ENCODE data around the gene CHRM4. TPM values are rescaled to one million over a fixed set of nuclear protein-coding genes. Genes with fewer than 3 reads are reported as not detected.

CHRM4 gene
- total and polyA plus RNA-seq, 2 experiments from 2014 or later = 0.30 TPM; not detected in 1

DNA sequence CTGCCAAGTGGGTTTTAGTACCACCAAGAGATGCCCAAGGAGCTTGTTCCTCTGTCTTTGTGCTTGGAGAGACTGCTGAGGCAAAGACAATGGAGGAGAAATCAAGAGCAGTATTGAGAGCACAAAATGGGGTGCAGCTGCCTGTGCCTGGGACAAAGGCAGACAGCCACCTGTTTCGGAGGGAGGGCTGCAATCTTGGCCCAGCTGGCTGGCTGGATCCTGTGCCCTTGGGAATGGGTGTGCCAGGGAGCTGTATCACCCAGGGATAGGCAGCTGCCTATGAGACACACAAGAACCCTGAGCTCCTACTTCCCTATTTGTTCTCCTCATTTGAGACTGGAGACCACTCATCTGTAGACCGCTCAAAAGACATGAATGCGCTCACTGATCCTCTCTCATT is 23.3 kb upstream of the CHRM4 start:
- no peaks in the 10 kb centered on the region for H3K9me2 ChIP-seq (replicated peaks; ENCODE audit: insufficient read depth)
- DNase-seq (ENCODE audit: low spot score) = no peak
- no peaks in the 10 kb centered on the region for H3K36me3 ChIP-seq (replicated peaks; ENCODE audit: insufficient read depth, low read depth)
- H3K4me2 ChIP-seq = no peak overlapping the region
- TF ChIP-seq, protein P1, sequence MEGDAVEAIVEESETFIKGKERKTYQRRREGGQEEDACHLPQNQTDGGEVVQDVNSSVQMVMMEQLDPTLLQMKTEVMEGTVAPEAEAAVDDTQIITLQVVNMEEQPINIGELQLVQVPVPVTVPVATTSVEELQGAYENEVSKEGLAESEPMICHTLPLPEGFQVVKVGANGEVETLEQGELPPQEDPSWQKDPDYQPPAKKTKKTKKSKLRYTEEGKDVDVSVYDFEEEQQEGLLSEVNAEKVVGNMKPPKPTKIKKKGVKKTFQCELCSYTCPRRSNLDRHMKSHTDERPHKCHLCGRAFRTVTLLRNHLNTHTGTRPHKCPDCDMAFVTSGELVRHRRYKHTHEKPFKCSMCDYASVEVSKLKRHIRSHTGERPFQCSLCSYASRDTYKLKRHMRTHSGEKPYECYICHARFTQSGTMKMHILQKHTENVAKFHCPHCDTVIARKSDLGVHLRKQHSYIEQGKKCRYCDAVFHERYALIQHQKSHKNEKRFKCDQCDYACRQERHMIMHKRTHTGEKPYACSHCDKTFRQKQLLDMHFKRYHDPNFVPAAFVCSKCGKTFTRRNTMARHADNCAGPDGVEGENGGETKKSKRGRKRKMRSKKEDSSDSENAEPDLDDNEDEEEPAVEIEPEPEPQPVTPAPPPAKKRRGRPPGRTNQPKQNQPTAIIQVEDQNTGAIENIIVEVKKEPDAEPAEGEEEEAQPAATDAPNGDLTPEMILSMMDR (IDR thresholded peaks at IDR 0.05; ENCODE audit: poor library complexity) = no peak
- no peak for TF ChIP-seq EZH2 (IDR thresholded peaks at IDR 0.05; ENCODE audit: borderline replicate concordance)
- TF ChIP-seq EZH2phosphoT487 (IDR thresholded peaks at IDR 0.05; ENCODE audit: low read depth, severe bottlenecking, unreplicated experiment) = no peak
- H3K79me2 ChIP-seq = no peaks in the 10 kb centered on the region
- H4K20me1 ChIP-seq (ENCODE audit: insufficient read depth, poor library complexity, severe bottlenecking) = no peaks in the 10 kb centered on the region
- no peaks in the 10 kb centered on the region for H3K27me3 ChIP-seq
- no peak overlapping the region for H3K4me3 ChIP-seq
- WGBS (ENCODE audit: low lambda C conversion rate, missing lambda C conversion rate) = 67% methylated on average over 3 of the region's 3 CpGs
- H2AFZ ChIP-seq = no peak overlapping the region
- no peaks in the 10 kb centered on the region for H3K4me1 ChIP-seq (ENCODE audit: insufficient read depth)
- H3K9me3 ChIP-seq (ENCODE audit: low read depth) = no peaks in the 10 kb centered on the region
- no peak overlapping the region for H3K27ac ChIP-seq

DNA sequence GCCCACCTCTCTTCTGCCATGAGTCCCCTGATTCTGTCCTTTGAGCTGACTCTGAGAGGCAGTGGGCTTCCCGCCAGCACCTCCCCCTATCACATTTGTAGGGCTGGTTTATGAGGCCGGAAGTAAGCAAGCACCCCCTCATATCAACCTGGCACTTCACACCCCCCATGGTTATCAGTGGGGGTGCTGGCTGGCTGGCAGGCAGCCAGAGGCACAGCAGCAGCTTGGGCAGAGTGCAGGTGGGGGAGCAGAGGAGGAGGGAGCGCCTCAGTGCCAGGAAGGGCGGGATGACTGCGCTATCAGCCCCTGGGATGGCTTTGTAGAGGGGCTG is 22.9 kb upstream of the CHRM4 start:
- H3K9me2 ChIP-seq (replicated peaks; ENCODE audit: insufficient read depth) = no peaks in the 10 kb centered on the region
- TF ChIP-seq EZH2phosphoT487 (IDR thresholded peaks at IDR 0.05; ENCODE audit: low read depth, severe bottlenecking, unreplicated experiment) (no peak), EZH2 (IDR thresholded peaks at IDR 0.05; ENCODE audit: borderline replicate concordance) (no peak)
- TF ChIP-seq, protein P1 (IDR thresholded peaks at IDR 0.05; ENCODE audit: poor library complexity) = no peak
- no peaks in the 10 kb centered on the region for H3K27me3 ChIP-seq
- H4K20me1 ChIP-seq (ENCODE audit: insufficient read depth, poor library complexity, severe bottlenecking) = no peaks in the 10 kb centered on the region
- H3K4me1 ChIP-seq (ENCODE audit: insufficient read depth) = no peaks in the 10 kb centered on the region
- no peak overlapping the region for H3K4me3 ChIP-seq
- no peak overlapping the region for H3K27ac ChIP-seq
- H3K4me2 ChIP-seq = no peak overlapping the region
- no peaks in the 10 kb centered on the region for H3K36me3 ChIP-seq (replicated peaks; ENCODE audit: insufficient read depth, low read depth)
- no peak overlapping the region for H2AFZ ChIP-seq
- no peak for DNase-seq (ENCODE audit: low spot score)
- no peaks in the 10 kb centered on the region for H3K79me2 ChIP-seq
- no peaks in the 10 kb centered on the region for H3K9me3 ChIP-seq (ENCODE audit: low read depth)
- 92% methylated on average over 5 of the region's 5 CpGs for WGBS (ENCODE audit: low lambda C conversion rate, missing lambda C conversion rate)

DNA sequence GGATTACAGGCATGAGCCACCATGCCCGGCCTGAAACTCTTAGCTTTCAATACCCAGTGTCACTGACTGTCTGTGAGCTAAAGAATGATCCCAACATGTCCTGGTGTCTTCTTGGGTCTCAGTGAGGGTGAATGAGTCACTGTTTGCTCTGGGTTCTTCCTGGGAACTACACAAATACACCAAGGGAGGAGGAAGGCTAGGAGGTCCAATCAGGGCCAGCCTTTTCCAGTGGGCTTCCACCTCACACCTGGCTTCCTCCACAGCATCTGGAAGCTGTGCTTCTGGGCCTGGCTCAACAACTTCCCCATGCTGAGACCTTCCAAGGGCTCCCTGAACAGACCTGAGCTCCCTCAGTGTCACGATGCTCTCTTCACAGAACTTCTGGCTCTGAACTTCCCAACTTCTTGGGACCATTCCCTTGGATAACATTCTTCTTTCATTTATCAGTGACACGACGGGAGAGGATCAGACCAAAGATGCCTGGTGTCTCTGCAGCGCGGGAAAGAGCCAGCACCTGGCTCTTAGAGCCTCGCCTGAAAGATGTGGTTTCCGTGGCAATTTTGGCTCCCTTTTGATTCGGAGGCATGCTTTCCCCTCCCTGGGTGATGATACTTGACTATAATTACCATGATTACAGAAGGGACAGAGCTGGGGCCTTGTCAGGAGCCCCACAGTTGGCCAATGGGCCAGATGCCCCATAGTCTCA is 22.3 kb upstream of the CHRM4 start:
- TF ChIP-seq EZH2 (IDR thresholded peaks at IDR 0.05; ENCODE audit: borderline replicate concordance) (no peak), EZH2phosphoT487 (IDR thresholded peaks at IDR 0.05; ENCODE audit: low read depth, severe bottlenecking, unreplicated experiment) (no peak)
- TF ChIP-seq, protein P1 (IDR thresholded peaks at IDR 0.05; ENCODE audit: poor library complexity) = no peak
- no peak overlapping the region for H3K27ac ChIP-seq
- H3K27me3 ChIP-seq = no peaks in the 10 kb centered on the region
- no peaks in the 10 kb centered on the region for H4K20me1 ChIP-seq (ENCODE audit: insufficient read depth, poor library complexity, severe bottlenecking)
- H3K4me3 ChIP-seq = no peak overlapping the region
- no peaks in the 10 kb centered on the region for H3K9me3 ChIP-seq (ENCODE audit: low read depth)
- no peaks in the 10 kb centered on the region for H3K36me3 ChIP-seq (replicated peaks; ENCODE audit: insufficient read depth, low read depth)
- no peak overlapping the region for H2AFZ ChIP-seq
- no peaks in the 10 kb centered on the region for H3K4me1 ChIP-seq (ENCODE audit: insufficient read depth)
- 94% methylated on average over 9 of the region's 9 CpGs for WGBS (ENCODE audit: low lambda C conversion rate, missing lambda C conversion rate)
- no peaks in the 10 kb centered on the region for H3K79me2 ChIP-seq
- DNase-seq (ENCODE audit: low spot score) = peak; percentile 33
- no peak overlapping the region for H3K4me2 ChIP-seq
- H3K9me2 ChIP-seq (replicated peaks; ENCODE audit: insufficient read depth) = no peaks in the 10 kb centered on the region

Data from hepatocyte (in vitro differentiated cells).